ENCODE data around the gene ATG101. TPM values are rescaled to one million over a fixed set of nuclear protein-coding genes. Genes with fewer than 3 reads are reported as not detected.

ATG101 gene
- total RNA-seq, 1 donor from 2014 or later = 35.2 TPM

DNA sequence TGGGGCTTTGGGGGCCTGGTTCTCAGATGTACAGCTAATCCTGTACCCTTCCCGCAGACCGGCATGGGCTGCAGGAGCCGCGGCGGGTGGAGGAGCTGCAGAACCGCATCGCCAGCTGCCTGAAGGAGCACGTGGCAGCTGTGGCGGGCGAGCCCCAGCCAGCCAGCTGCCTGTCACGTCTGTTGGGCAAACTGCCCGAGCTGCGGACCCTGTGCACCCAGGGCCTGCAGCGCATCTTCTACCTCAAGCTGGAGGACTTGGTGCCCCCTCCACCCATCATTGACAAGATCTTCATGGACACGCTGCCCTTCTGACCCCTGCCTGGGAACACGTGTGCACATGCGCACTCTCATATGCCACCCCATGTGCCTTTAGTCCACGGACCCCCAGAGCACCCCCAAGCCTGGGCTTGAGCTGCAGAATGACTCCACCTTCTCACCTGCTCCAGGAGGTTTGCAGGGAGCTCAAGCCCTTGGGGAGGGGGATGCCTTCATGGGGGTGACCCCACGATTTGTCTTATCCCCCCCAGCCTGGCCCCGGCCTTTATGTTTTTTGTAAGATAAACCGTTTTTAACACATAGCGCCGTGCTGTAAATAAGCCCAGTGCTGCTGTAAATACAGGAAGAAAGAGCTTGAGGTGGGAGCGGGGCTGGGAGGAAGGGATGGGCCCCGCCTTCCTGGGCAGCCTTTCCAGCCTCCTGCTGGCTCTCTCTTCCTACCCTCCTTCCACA lies 11.0 kb upstream of the ATG101 start:
- no peak for ATAC-seq

GRCh38 chr12:52059582-52060497 lies 9.9 kb upstream of the ATG101 start:
- ATAC-seq = no peak

DNA sequence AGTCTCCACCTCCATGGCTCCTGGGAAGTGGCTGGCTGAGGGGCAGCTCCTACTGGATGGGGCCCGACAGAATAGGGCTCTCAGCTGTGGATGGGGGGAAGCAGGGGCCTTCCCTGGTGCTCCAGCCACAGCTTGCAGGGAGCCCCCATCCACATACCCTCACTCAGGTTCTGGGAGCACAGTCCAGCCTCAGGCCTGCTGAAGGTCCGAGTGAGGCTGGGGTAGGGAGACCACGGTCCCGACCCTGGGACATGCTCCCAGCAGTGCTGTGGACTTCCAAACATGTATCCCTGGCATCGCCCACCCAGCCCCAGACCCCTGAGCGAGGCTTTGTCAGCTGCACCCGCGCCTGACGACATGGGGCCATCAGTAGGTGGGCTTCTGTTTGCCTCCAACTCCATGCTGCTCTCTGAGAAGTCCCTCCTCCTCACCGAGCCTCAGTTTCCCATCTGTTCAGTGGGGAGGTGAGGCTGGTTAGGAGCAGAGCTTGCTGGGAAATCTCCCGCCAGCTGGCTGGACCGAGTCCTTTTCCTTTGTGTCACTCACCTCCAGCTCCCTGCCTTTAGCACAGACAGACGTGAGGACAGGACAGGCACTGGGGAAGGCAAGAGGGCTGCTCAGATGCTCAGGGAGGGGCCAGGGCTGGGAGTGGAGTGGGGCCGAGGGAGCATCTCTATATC lies 9.1 kb upstream of the ATG101 start:
- ATAC-seq = no peak

DNA sequence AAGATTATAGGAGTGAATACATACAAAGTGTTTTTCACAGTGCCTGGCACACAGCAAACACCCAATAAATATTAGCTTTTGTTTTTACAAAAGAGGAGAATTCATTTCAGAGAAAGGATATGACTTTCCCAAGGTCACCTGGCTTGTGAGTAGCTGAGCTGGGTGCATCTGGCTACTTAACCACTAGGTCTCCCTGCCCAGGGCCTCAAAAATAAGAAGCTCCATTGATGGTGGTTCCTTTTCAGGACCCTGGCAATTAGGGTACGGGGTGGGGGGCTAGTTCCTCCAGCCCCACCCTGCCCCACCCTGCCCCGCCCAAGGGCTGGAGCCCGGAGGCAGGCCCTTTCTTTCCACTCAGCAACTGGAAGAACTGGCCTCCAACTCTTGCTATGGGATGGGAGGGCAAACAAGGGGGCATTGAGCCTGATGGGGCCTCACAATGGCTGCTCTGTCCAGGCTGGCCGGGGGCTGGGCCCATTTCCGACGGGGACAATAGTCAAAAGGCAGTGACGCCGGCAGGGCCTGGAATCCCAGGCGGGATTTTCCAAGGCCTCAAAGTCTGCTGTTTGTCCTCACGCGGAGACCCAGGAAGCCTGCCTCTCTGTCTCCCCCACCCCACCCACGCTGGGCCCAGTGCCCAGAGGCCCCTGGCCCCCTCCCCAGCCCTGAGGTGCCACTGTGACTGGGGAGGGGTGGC lies 8.2 kb upstream of the ATG101 start:
- ATAC-seq = no peak

DNA sequence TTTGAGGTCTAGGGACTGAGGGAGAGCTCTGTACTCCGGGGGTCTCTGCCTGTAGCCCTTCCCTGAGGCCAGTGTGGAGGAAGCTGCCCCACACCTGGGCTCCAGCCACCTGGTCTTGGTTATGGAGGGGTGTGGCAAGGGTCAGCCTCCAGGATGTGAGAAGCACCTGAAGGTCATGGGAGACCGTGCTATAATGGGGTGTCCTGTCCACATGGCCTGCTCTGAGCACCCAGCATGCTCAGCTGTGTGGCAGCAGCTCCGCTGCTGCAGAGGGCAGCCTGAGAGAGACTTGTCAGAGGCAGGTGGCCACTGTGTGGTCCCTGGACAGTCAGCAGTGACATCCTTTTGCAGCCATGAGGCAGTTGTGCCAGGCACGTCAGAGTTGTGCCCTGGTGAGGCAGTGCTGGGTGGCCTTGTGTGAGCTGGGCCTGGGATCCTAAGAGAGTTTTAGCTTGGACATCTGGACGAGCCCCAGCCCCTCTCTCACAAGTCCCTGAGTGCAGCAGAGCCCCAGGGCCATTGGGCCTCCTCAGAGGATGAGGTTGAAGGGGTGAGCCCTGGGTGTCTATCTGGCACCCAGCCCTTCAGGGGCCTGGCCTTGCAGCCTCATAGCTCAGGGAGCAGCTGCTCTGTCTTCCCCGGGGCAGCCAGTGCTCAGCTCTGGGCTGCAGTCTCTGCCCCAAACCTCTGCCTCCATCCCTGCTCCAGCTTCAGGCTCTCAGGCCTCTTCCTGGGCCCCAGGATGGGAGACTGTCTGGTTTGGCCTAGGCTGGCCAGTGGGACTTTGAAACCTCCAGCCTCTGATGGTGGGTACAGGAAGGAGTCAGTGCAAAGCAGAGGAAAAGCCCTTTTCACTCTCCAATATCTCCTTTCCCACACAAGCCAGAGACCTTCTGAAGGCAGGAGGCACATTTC lies 7.4 kb upstream of the ATG101 start:
- no peak for ATAC-seq

DNA sequence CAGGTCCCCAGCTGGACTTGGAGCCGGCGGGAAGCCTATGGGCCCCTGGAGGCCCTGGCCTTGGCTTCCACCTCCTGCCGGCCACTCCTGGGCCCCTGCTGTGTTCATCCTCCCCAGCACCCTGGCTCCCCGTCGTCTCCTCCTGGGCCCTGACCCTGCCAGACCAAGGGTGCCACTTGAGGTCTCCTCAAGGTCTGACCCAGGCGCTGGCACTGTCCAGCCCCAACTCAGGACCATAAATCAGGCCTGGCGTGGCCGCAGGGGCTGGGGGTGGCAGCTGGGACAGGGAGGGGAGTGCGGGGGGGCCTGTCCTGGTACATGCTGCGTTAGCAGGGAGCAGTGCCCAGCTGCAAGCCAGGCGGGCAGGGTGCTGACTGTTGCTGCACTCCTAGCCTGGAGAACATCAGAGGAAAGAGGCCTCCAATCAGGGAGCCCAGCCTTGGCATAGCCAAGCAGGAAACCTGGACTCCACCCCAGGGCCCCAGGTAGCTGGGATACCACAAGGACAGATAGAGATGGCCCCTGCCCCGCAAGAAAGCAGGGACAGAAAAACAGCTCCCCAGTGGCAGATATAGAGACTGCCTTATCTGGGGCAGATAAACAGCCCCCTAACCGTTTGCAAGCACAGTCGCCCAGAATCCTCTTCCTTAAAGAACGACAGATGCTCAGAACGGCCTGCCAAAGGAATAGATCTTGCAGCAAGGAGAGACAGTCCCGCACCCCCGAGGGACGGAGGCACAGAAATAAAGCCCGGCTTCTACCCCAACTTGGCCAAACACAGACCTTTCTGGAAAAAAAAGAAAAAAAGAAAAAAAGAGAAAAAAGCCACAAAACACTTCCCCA lies 6.5 kb upstream of the ATG101 start:
- ATAC-seq = no peak

GRCh38 chr12:52063981-52064649 lies 5.7 kb upstream of the ATG101 start:
- ATAC-seq = peak; percentile 22

GRCh38 chr12:52066346-52067080 lies 3.3 kb upstream of the ATG101 start:
- no peak for ATAC-seq

DNA sequence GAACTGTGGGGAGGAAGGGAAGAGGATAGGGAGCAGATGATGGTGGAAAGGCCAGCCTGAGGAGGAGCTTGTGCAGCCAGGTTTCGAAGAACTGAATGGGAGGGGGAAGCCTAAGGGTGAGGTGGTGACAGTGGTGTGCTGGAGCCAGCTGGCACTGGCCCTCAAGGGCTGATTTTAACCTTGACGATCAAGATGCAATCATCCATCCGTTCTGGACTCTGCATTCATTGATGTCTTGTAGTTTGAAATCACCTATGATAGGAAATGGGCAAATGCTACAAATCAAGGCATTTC lies 2.8 kb upstream of the ATG101 start:
- ATAC-seq = no peak

GRCh38 chr12:52070185-52070925 lies 577 bp downstream of the ATG101 start:
- ATAC-seq = peak; percentile 4

- no peak for ATAC-seq
Measured at GRCh38 chr12:52073531-52074381, 4.0 kb downstream of the ATG101 start.

GRCh38 chr12:52074971-52075724 lies 5.4 kb downstream of the ATG101 start:
- ATAC-seq = no peak

DNA sequence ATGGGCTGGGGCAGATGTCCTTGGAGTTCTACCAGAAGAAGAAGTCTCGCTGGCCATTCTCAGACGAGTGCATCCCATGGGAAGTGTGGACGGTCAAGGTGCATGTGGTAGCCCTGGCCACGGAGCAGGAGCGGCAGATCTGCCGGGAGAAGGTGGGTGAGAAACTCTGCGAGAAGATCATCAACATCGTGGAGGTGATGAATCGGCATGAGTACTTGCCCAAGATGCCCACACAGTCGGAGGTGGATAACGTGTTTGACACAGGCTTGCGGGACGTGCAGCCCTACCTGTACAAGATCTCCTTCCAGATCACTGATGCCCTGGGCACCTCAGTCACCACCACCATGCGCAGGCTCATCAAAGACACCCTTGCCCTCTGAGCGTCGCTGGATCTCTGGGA lies 7.0 kb downstream of the ATG101 start:
- ATAC-seq = no peak

- ATAC-seq = no peak
Measured at GRCh38 chr12:52078276-52078675, 8.5 kb downstream of the ATG101 start.

GRCh38 chr12:52079576-52080402 lies 10.0 kb downstream of the ATG101 start, which contains the start of gene SMIM41:
TSS of gene SMIM41 (plus strand) at chr12:52079704. CDS start at chr12:52079780, 76 bp downstream.
- ATAC-seq = no peak
